Neural cell (in vitro differentiated cells): ENCODE results near the gene KCNK7.

Source experiments
- EP300 ChIP-seq: fragments of 450-650 bp; conservative IDR thresholded peaks from 2 replicates; pipeline ENCODE4 v1.6.1; 2014; ENCODE audit warnings: antibody characterized with exemption, mild to moderate bottlenecking, moderate library complexity; ENCODE audit not compliant: poor library complexity, severe bottlenecking
- EZH2 ChIP-seq: fragments of 200-600, 300-800 bp; shearing (Covaris generic), sonication (generic); IDR thresholded peaks from 2 replicates; pipeline ENCODE4 v1.6.1; 2014; ENCODE audit warnings: antibody characterized with exemption, low read length, borderline replicate concordance, mild to moderate bottlenecking; ENCODE audit not compliant: insufficient read depth, poor library complexity, severe bottlenecking
- MXI1 ChIP-seq: fragments of 450-650 bp; conservative IDR thresholded peaks from 2 replicates; pipeline ENCODE4 v1.6.1; 2014; ENCODE audit warnings: antibody characterized with exemption, mild to moderate bottlenecking; ENCODE audit not compliant: poor library complexity, severe bottlenecking
- POLR2AphosphoS5 ChIP-seq: IDR thresholded peaks from 2 replicates; pipeline ENCODE4 v1.6.1; 2012
- RAD21 ChIP-seq: fragments of 450-650 bp; conservative IDR thresholded peaks from 2 replicates; pipeline ENCODE4 v1.6.1; 2014; ENCODE audit warnings: antibody characterized with exemption, mild to moderate bottlenecking, moderate library complexity
- SMC3 ChIP-seq: fragments of 450-650 bp; conservative IDR thresholded peaks from 2 replicates; pipeline ENCODE4 v1.6.1; 2014; ENCODE audit warnings: antibody characterized with exemption, mild to moderate bottlenecking, moderate library complexity; ENCODE audit not compliant: poor library complexity
- TF ChIP-seq, protein P1 (sequence below): fragments of 450-650 bp; IDR thresholded peaks from 2 replicates; pipeline ENCODE4 v1.5.1; 2014; ENCODE audit warnings: antibody characterized with exemption, mild to moderate bottlenecking, moderate library complexity; ENCODE audit not compliant: poor library complexity, severe bottlenecking

DNA sequence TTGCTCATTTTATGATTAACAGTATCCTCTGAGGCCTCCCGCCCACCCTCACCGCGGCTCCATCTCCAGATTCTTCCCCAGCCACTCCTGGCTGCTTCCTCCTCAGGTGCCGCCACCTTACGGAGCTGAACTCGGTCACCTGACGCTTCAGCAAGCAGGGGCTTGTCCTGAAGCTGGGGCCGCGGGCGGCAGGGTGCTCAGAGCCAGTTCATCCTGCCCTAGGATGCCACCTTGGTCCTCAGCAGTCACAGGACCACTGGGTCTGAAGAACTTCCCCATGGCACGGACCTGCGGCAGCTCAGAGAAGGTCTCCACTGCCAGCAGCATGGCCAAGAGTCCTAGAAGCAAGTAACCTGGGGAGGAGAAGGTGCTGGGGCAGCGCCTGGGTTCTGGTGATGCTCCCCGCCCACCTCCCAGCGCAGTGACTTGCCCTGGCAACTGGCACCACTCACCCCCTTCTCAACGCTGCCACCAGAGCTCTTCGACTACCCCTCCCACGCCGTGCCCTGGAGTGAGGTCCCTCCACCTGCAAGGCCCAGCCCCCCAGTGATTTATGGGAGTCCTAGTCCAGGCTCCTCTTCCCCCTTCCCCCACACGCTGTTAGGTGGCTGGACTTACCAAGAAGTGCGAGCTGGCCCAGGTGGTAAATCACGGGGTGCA is 2.6 kb downstream of the KCNK7 start:
- TF ChIP-seq RAD21, result no peak
- TF ChIP-seq MXI1, result no peak
- no peak for TF ChIP-seq SMC3
- TF ChIP-seq, protein P1, sequence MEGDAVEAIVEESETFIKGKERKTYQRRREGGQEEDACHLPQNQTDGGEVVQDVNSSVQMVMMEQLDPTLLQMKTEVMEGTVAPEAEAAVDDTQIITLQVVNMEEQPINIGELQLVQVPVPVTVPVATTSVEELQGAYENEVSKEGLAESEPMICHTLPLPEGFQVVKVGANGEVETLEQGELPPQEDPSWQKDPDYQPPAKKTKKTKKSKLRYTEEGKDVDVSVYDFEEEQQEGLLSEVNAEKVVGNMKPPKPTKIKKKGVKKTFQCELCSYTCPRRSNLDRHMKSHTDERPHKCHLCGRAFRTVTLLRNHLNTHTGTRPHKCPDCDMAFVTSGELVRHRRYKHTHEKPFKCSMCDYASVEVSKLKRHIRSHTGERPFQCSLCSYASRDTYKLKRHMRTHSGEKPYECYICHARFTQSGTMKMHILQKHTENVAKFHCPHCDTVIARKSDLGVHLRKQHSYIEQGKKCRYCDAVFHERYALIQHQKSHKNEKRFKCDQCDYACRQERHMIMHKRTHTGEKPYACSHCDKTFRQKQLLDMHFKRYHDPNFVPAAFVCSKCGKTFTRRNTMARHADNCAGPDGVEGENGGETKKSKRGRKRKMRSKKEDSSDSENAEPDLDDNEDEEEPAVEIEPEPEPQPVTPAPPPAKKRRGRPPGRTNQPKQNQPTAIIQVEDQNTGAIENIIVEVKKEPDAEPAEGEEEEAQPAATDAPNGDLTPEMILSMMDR, result no peak
- no peak for TF ChIP-seq EZH2
- TF ChIP-seq POLR2AphosphoS5, result no peak
- TF ChIP-seq EP300, result no peak
